HEK293T (cell line): Measurements from ENCODE around the gene ZNF700.

ENCODE experiments used
- BHLHE40 ChIP-seq: fragments of 450-650 bp; IDR thresholded peaks from 2 replicates; pipeline ENCODE4 v1.6.1; 2016; ENCODE audit warnings: mild to moderate bottlenecking, moderate library complexity, borderline replicate concordance
- ELF4 ChIP-seq: fragments of 450-650 bp; IDR thresholded peaks from 2 replicates; pipeline ENCODE4 v1.6.1; 2017; ENCODE audit warnings: antibody characterized with exemption
- FOXA1 ChIP-seq: fragments of 450-650 bp; IDR thresholded peaks from 2 replicates; pipeline ENCODE4 v1.6.1; 2016; ENCODE audit warnings: mild to moderate bottlenecking
- FOXM1 ChIP-seq: fragments of 450-650 bp; IDR thresholded peaks from 2 replicates; pipeline ENCODE4 v1.6.1; 2017; ENCODE audit warnings: mild to moderate bottlenecking, borderline replicate concordance
- HDGF ChIP-seq: fragments of 450-650 bp; IDR thresholded peaks from 2 replicates; pipeline ENCODE4 v1.6.1; 2017; ENCODE audit warnings: antibody characterized with exemption, borderline replicate concordance
- LEF1 ChIP-seq: fragments of 450-650 bp; IDR thresholded peaks from 2 replicates; pipeline ENCODE4 v1.6.1; 2017; ENCODE audit warnings: mild to moderate bottlenecking, borderline replicate concordance
- NFRKB ChIP-seq: fragments of 450-650 bp; IDR thresholded peaks from 2 replicates; pipeline ENCODE4 v1.6.1; 2016; ENCODE audit warnings: mild to moderate bottlenecking, moderate library complexity
- SP1 ChIP-seq: fragments of 450-650 bp; IDR thresholded peaks from 2 replicates; pipeline ENCODE4 v1.6.1; 2017
- SUZ12 ChIP-seq: fragments of 450-650 bp; IDR thresholded peaks from 2 replicates; pipeline ENCODE4 v1.6.1; 2016; ENCODE audit warnings: mild to moderate bottlenecking
- TARDBP ChIP-seq: fragments of 450-650 bp; IDR thresholded peaks from 2 replicates; pipeline ENCODE4 v1.6.1; 2016
- ZNF384 ChIP-seq: fragments of 450-650 bp; IDR thresholded peaks from 2 replicates; pipeline ENCODE4 v1.6.1; 2016
- TF ChIP-seq, protein P1 (sequence below): fragments of 450-650 bp; IDR thresholded peaks from 2 replicates; pipeline ENCODE4 v1.6.1; 2016

DNA sequence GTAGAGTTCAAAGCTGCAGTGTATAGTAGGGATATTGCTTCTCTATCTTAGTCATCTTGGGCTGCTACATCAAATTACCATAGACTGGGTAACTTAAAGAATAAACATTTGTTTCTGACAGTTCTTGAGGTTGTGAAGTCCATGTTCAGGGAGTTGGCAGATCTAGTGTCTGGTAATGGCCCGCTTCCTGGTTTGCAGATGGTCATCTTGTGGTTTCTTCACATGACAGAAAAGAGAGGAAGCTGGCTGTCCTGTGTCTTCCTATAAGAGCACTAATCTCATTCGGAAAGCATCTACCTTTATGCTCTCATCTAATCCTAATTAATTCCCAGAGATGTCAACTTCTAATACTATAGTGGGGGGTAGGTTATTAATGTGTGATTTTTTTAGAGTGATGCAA lies 46.1 kb downstream of the ZNF700 start:
- TF ChIP-seq FOXM1 (no peak), FOXA1 (no peak), ELF4 (no peak), SP1 (no peak), ZNF384 (no peak), SUZ12 (no peak), TARDBP (no peak), HDGF (no peak), BHLHE40 (no peak), LEF1 (no peak), NFRKB (no peak)
- TF ChIP-seq, protein P1, sequence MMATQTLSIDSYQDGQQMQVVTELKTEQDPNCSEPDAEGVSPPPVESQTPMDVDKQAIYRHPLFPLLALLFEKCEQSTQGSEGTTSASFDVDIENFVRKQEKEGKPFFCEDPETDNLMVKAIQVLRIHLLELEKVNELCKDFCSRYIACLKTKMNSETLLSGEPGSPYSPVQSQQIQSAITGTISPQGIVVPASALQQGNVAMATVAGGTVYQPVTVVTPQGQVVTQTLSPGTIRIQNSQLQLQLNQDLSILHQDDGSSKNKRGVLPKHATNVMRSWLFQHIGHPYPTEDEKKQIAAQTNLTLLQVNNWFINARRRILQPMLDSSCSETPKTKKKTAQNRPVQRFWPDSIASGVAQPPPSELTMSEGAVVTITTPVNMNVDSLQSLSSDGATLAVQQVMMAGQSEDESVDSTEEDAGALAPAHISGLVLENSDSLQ = no peak
